ENCODE measurements around the gene NBAS.

NBAS gene

GRCh38 chr2:15163326-15163725 is 397.8 kb downstream of the NBAS start:
- Histone ChIP-seq H3K27ac (no peak overlapping the region), H3K4me3 (no peak overlapping the region)

GRCh38 chr2:15162620-15163019 is 398.5 kb downstream of the NBAS start:
- Histone ChIP-seq H3K4me3 (no peak overlapping the region), H3K27ac (no peak overlapping the region)

GRCh38 chr2:15160201-15160991 is 400.7 kb downstream of the NBAS start:
- Histone ChIP-seq H3K4me3 (no peak overlapping the region), H3K27ac (no peak overlapping the region)

- H3K4me3 ChIP-seq: no peak overlapping the region
- H3K27ac ChIP-seq: no peak overlapping the region
Measured at GRCh38 chr2:15159751-15160177, 401.4 kb downstream of the NBAS start.

- H3K4me3 ChIP-seq: no peak overlapping the region
- no peak overlapping the region for H3K27ac ChIP-seq
Measured at GRCh38 chr2:15159206-15159605, 401.9 kb downstream of the NBAS start.

GRCh38 chr2:15158532-15158931 is 402.6 kb downstream of the NBAS start:
- Histone ChIP-seq H3K4me3 (no peak overlapping the region), H3K27ac (no peak overlapping the region)

GRCh38 chr2:15158100-15158499 is 403.0 kb downstream of the NBAS start:
- Histone ChIP-seq H3K27ac (no peak overlapping the region), H3K4me3 (no peak overlapping the region)

GRCh38 chr2:15155959-15156574 is 405.1 kb downstream of the NBAS start:
- no peak overlapping the region for H3K4me3 ChIP-seq
- no peak overlapping the region for H3K27ac ChIP-seq

GRCh38 chr2:15154297-15154696 is 406.8 kb downstream of the NBAS start:
- Histone ChIP-seq H3K4me3 (no peak overlapping the region), H3K27ac (no peak overlapping the region)

- H3K4me3 ChIP-seq: no peak overlapping the region
- H3K27ac ChIP-seq: no peak overlapping the region
Measured at GRCh38 chr2:15152382-15152781, 408.8 kb downstream of the NBAS start.

- no peak overlapping the region for H3K27ac ChIP-seq
- H3K4me3 ChIP-seq: no peak overlapping the region
Measured at GRCh38 chr2:15149063-15149462, 412.1 kb downstream of the NBAS start.

GRCh38 chr2:15147591-15147990 is 413.5 kb downstream of the NBAS start:
- Histone ChIP-seq H3K27ac (no peak overlapping the region), H3K4me3 (no peak overlapping the region)

GRCh38 chr2:15146960-15147359 is 414.2 kb downstream of the NBAS start:
- Histone ChIP-seq H3K27ac (no peak overlapping the region), H3K4me3 (no peak overlapping the region)

GRCh38 chr2:15145919-15146318 is 415.2 kb downstream of the NBAS start:
- Histone ChIP-seq H3K27ac (no peak overlapping the region), H3K4me3 (no peak overlapping the region)

GRCh38 chr2:15145046-15145817 is 415.9 kb downstream of the NBAS start:
- H3K27ac ChIP-seq: no peak overlapping the region

GRCh38 chr2:15142069-15142689 is 419.0 kb downstream of the NBAS start:
- peak overlapping the region in 6 of 21 experiments; percentile 8 to 52 (median 12) for H3K27ac ChIP-seq
- H3K4me3 ChIP-seq: no peak overlapping the region

More at GRCh38 chr2:15145046-15145817, 415.9 kb downstream of the NBAS start:
- no peak overlapping the region for H3K4me3 ChIP-seq

GRCh38 chr2:15141211-15141610 is 419.9 kb downstream of the NBAS start:
- H3K27ac ChIP-seq: no peak overlapping the region

GRCh38 chr2:15136639-15137038 is 424.5 kb downstream of the NBAS start:
- Histone ChIP-seq H3K4me3 (no peak overlapping the region), H3K27ac (no peak overlapping the region)

More at GRCh38 chr2:15141211-15141610, 419.9 kb downstream of the NBAS start:
- H3K4me3 ChIP-seq: no peak overlapping the region

GRCh38 chr2:15134957-15135356 is 426.2 kb downstream of the NBAS start:
- H3K4me3 ChIP-seq: no peak overlapping the region
- H3K27ac ChIP-seq: no peak overlapping the region

GRCh38 chr2:15133461-15133860 is 427.7 kb downstream of the NBAS start:
- Histone ChIP-seq H3K27ac (no peak overlapping the region), H3K4me3 (no peak overlapping the region)

Data from skin epidermis (tissue), 12 donors.